Activated B cell treated with CpG ODN at 0.5 μM for 24 hours (primary cell): ENCODE results near the gene VPS35. TPM values are rescaled to one million over a fixed set of nuclear protein-coding genes. Genes with fewer than 3 reads are reported as not detected.

Source experiments
- ATAC-seq: fragments of 200-7000 bp; cut with Tn5 transposase; one replicate; pipeline ENCODE4 v1.10.0; 2021; ENCODE audit warnings: low read depth, mild to moderate bottlenecking, moderate library complexity
- CTCF ChIA-PET: fragments of 350-600 bp; sonication (Branson Sonifier 250); formaldehyde crosslinking; loops from one replicate; lab custom pipeline; 2021; ENCODE audit warnings: antibody characterized with exemption; lab: Charles Lee
- POLR2A ChIA-PET: fragments of 350-600 bp; sonication (Branson Sonifier 250); formaldehyde crosslinking; loops from one replicate; lab custom pipeline; 2021; ENCODE audit warnings: antibody characterized with exemption; lab: Charles Lee
- DNase-seq: peaks from one replicate; pipeline ENCODE4 v3.0.0; 2022
- H3K27ac Mint-ChIP-seq: one replicate; pipeline ENCODE4 v1.8.0; 2020; ENCODE audit warnings: mixed read lengths
- H3K27me3 Mint-ChIP-seq: one replicate; pipeline ENCODE4 v1.8.0; 2021; ENCODE audit warnings: mixed read lengths
- H3K36me3 Mint-ChIP-seq: one replicate; pipeline ENCODE4 v1.8.0; 2021; ENCODE audit warnings: low read depth, mixed read lengths
- H3K4me1 Mint-ChIP-seq: one replicate; pipeline ENCODE4 v1.8.0; 2021; ENCODE audit warnings: mixed read lengths
- H3K4me3 Mint-ChIP-seq: one replicate; pipeline ENCODE4 v1.8.0; 2020; ENCODE audit warnings: mild to moderate bottlenecking, mixed read lengths
- H3K9me3 Mint-ChIP-seq: one replicate; pipeline ENCODE4 v1.8.0; 2020; ENCODE audit warnings: mixed read lengths
- CTCF ChIP-seq: fragments of 200-600 bp; IDR thresholded peaks from one replicate; pipeline ENCODE4 v1.8.0; 2022; ENCODE audit warnings: antibody characterized with exemption, mild to moderate bottlenecking
- intact Hi-C: fragments of 100-400 bp; cut with micrococcal nuclease; formaldehyde crosslinking; loops from one replicate; pipeline ENCODE4 v1.15.1; 2024
- total RNA-seq: library from RNA; stranded (reverse); gene quantifications from 2 replicates; pipeline ENCODE4 v1.2.3, GENCODE V29; 2022

Gene VPS35
- total RNA-seq, 1 donor from 2014 or later, result 97.1 TPM

- Mint-ChIP-seq H3K27me3 (no peaks in the 10 kb centered on the region), H3K9me3 (no peaks in the 10 kb centered on the region), H3K36me3 (no peaks in the 10 kb centered on the region), H3K4me1 (peaks cover 5% of the 10 kb centered on the region), H3K4me3 (no peak overlapping the region), H3K27ac (no peak overlapping the region)
- CTCF ChIA-PET, result no interaction called here
- intact Hi-C loops, result no loop called here
- POLR2A ChIA-PET, result no interaction called here
- ATAC-seq (no peak), DNase-seq (no peak)
- TF ChIP-seq CTCF, result no peak
Measured at GRCh38 chr16:46614006-46614405, 75.0 kb downstream of the VPS35 start.

GRCh38 chr16:46613352-46613751 is 75.6 kb downstream of the VPS35 start:
- intact Hi-C loops, result no loop called here
- ATAC-seq (no peak), DNase-seq (no peak)
- POLR2A ChIA-PET, result no interaction called here
- Mint-ChIP-seq H3K27me3 (no peaks in the 10 kb centered on the region), H3K4me1 (peaks cover under 1% of the 10 kb centered on the region), H3K27ac (no peak overlapping the region), H3K4me3 (no peak overlapping the region), H3K9me3 (no peaks in the 10 kb centered on the region), H3K36me3 (no peaks in the 10 kb centered on the region)
- CTCF ChIA-PET, result no interaction called here
- no peak for TF ChIP-seq CTCF

- no peak overlapping the region for H3K4me3 Mint-ChIP-seq
- no peaks in the 10 kb centered on the region for H3K27me3 Mint-ChIP-seq
- ChIA-PET POLR2A (no interaction called here), CTCF (no interaction called here)
- no peaks in the 10 kb centered on the region for H3K9me3 Mint-ChIP-seq
- DNase-seq (no peak), ATAC-seq (peak; percentile 49)
- H3K4me1 Mint-ChIP-seq, result no peaks in the 10 kb centered on the region
- no peaks in the 10 kb centered on the region for H3K36me3 Mint-ChIP-seq
- no peak overlapping the region for H3K27ac Mint-ChIP-seq
- TF ChIP-seq CTCF, result no peak
- intact Hi-C loops, result no loop called here
Measured at GRCh38 chr16:46612121-46612520, 76.9 kb downstream of the VPS35 start.

- TF ChIP-seq CTCF, result no peak
- ATAC-seq (no peak), DNase-seq (no peak)
- no peaks in the 10 kb centered on the region for H3K4me1 Mint-ChIP-seq
- H3K27ac Mint-ChIP-seq, result no peak overlapping the region
- no peaks in the 10 kb centered on the region for H3K9me3 Mint-ChIP-seq
- H3K4me3 Mint-ChIP-seq, result no peak overlapping the region
- no peaks in the 10 kb centered on the region for H3K36me3 Mint-ChIP-seq
- H3K27me3 Mint-ChIP-seq, result no peaks in the 10 kb centered on the region
- CTCF ChIA-PET, result interaction anchor here (0.7 to 5.1 kb wide), 4 partner anchors 8 to 59 kb away, joined by 3 to 46 read pairs (median 3); no protein-coding TSS in a partner anchor
- POLR2A ChIA-PET, result no interaction called here
- intact Hi-C loops, result loop anchor here (1.0 kb wide), 1 partner anchor 53 kb away; no protein-coding TSS in a partner anchor
Measured at GRCh38 chr16:46607529-46607928, 81.4 kb downstream of the VPS35 start.

- ChIA-PET CTCF (interaction anchor here (1.7 to 5.1 kb wide), 2 partner anchors 24 to 52 kb away, joined by 3 to 46 read pairs; no protein-coding TSS in a partner anchor), POLR2A (no interaction called here)
- no peaks in the 10 kb centered on the region for H3K36me3 Mint-ChIP-seq
- ATAC-seq (no peak), DNase-seq (no peak)
- intact Hi-C loops, result no loop called here
- H3K27me3 Mint-ChIP-seq, result no peaks in the 10 kb centered on the region
- no peaks in the 10 kb centered on the region for H3K4me1 Mint-ChIP-seq
- H3K4me3 Mint-ChIP-seq, result no peak overlapping the region
- TF ChIP-seq CTCF, result no peak
- no peaks in the 10 kb centered on the region for H3K9me3 Mint-ChIP-seq
- no peak overlapping the region for H3K27ac Mint-ChIP-seq
Measured at GRCh38 chr16:46606231-46606630, 82.7 kb downstream of the VPS35 start.

Other genes with a start within 250 kb of the VPS35 start
- 1.9 and 2.0 TPM in 2 replicates for gene SHCBP1, start 67.8 kb downstream of the VPS35 start, total RNA-seq
- 8.0 and 13.2 TPM in 2 replicates for gene ORC6, start 481 bp upstream of the VPS35 start, total RNA-seq
- gene MYLK3, start 59.2 kb upstream of the VPS35 start, total RNA-seq, result 0.20 and 0.55 TPM in 2 replicates
- gene C16orf87, start 142.0 kb upstream of the VPS35 start, total RNA-seq, result 15.6 and 16.6 TPM in 2 replicates
- 11.7 and 17.4 TPM in 2 replicates for gene GPT2, start 195.2 kb upstream of the VPS35 start, total RNA-seq